ENCODE data around the gene PIK3R6. TPM values are rescaled to one million over a fixed set of nuclear protein-coding genes. Genes with fewer than 3 reads are reported as not detected.

The PIK3R6 gene
- total and polyA plus RNA-seq, 10 of the 15 experiments (the other 5 are each of a cell fraction or from before 2014, with no cell fraction given) = 6.7 to 146 (median 68.2) TPM

GRCh38 chr17:8766731-8767130 is 100.7 kb downstream of the PIK3R6 start (continued):
- TF ChIP-seq E4F1 (IDR thresholded peaks at IDR 0.05; ENCODE audit: borderline replicate concordance, partially characterized antibody) (no peak), ATF3 (IDR thresholded peaks at IDR 0.05; ENCODE audit: borderline replicate concordance, extremely low read depth, low read depth, low read length) (no peak), ZBTB11 (CRISPR knock-in tag; IDR thresholded peaks at IDR 0.05) (no peak), HDAC6 (IDR thresholded peaks at IDR 0.05; ENCODE audit: unreplicated experiment) (no peak), PML (IDR thresholded peaks at IDR 0.05; ENCODE audit: low read length) (no peak)

GRCh38 chr17:8762012-8762411 is 105.5 kb downstream of the PIK3R6 start:
- intact Hi-C loops (cut with micrococcal nuclease; ENCODE audit: unreplicated experiment) (no loop called here), in situ Hi-C loops (cut with MboI) (no loop called here)
- DNase-seq (ENCODE audit: low read depth, low spot score) (no peak), FAIRE-seq (no peak), ATAC-seq (no peak)
- Histone ChIP-seq H3K27ac (ENCODE audit: control insufficient read depth, insufficient read depth) (no peak overlapping the region), H3K36me3 (ENCODE audit: control insufficient read depth in 2 of 2, insufficient read depth in 2 of 2, low read length in 1 of 2) (no peaks in the 10 kb centered on the region), H2AFZ (ENCODE audit: control insufficient read depth, low read depth, low read length) (no peak overlapping the region), H3K9ac (ENCODE audit: control insufficient read depth, insufficient read depth, low read length) (no peak overlapping the region), H3K4me3 (no peak overlapping the region), H3K79me2 (ENCODE audit: control insufficient read depth, insufficient read depth, low read length) (no peaks in the 10 kb centered on the region), H3K9me3 (replicated peaks; ENCODE audit: control insufficient read depth, insufficient read depth, low read length) (no peaks in the 10 kb centered on the region), H4K20me1 (ENCODE audit: control insufficient read depth, insufficient read depth) (no peaks in the 10 kb centered on the region), H3K4me1 (ENCODE audit: control insufficient read depth, insufficient read depth, low read length) (no peaks in the 10 kb centered on the region), H3K4me2 (ENCODE audit: control insufficient read depth, insufficient read depth) (no peak overlapping the region), H3K27me3 (replicated peaks in 1 of 2; ENCODE audit: control insufficient read depth in 2 of 2, insufficient read depth in 2 of 2, low read length in 1 of 2) (no peaks in the 10 kb centered on the region; a peak in 1 of 4 replicates)
- ChIA-PET CTCF (no interaction called here), RAD21 (ENCODE audit: unreplicated experiment) (no interaction called here), POLR2A (no interaction called here), SMC1A (ENCODE audit: uncharacterized antibody, unreplicated experiment) (no interaction called here)
- no TSS peak for BruUV-seq (replicated peaks)
- WGBS (ENCODE audit: insufficient coverage, insufficient replicate concordance, low lambda C conversion rate, missing lambda C conversion rate) = 56% methylated on average over 8 of the region's 8 CpGs
- TF ChIP-seq POLR2A (IDR thresholded peaks at IDR 0.05; ENCODE audit: low read depth, low read length) (no peak), CBX5 (IDR thresholded peaks at IDR 0.05; ENCODE audit: low read depth) (no peak), FOXM1 (IDR thresholded peaks at IDR 0.05; ENCODE audit: low read depth, low read length) (no peak), EZH2 (IDR thresholded peaks at IDR 0.05; ENCODE audit: borderline replicate concordance, control insufficient read depth, low read depth, low read length) (no peak), ZBED1 (IDR thresholded peaks at IDR 0.05; ENCODE audit: borderline replicate concordance) (no peak), MYC (IDR thresholded peaks at IDR 0.05; ENCODE audit: insufficient read depth, insufficient read length, insufficient replicate concordance, low read length, severe bottlenecking) (no peak), MXI1 (IDR thresholded peaks at IDR 0.05; ENCODE audit: low read depth, low read length) (no peak), TBL1XR1 (IDR thresholded peaks at IDR 0.05; ENCODE audit: low read depth, low read length) (no peak), HDGF (IDR thresholded peaks at IDR 0.05) (no peak), NFIC (IDR thresholded peaks at IDR 0.05; ENCODE audit: low read depth, low read length) (no peak), IRF4 (IDR thresholded peaks at IDR 0.05; ENCODE audit: low read depth, low read length) (no peak), ZSCAN29 (IDR thresholded peaks at IDR 0.05) (no peak), TCF12 (IDR thresholded peaks at IDR 0.05; ENCODE audit: low read depth, low read length) (no peak)

All from GM12878 (cell line).